HTR-8/SVneo (cell line): ENCODE measurements around the gene SIMC1.

Experiments used
- DNase-seq: peaks from one replicate; pipeline ENCODE4 v3.0.0; 2011; ENCODE audit warnings: low spot score, mixed read lengths; ENCODE audit not compliant: insufficient read length
- FAIRE-seq: peaks from 2 replicates; lab custom pipeline; 2011; peaks lifted over from hg19 to GRCh38; lab: Jason Lieb, UNC

The SIMC1 gene

DNA sequence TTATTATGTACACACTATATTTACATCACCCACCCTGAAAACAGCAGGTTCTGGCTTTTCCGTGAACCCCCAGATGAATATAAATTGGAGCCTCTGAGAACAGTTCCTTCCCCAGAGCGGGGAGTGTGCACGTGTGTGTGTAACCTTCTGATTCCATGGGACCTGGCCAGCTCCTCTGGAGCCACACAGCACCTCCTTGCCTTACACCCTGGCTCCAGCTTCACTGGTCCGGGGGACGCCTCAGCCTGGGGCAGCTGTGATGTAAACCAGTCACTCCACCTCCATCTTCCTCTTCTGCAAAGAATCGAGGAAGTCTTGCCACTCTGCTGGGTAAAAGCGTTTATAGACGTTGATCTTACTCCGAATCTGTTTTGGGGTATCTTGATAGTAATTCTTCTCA lies 145.7 kb downstream of the SIMC1 start:
- FAIRE-seq, result no peak
- DNase-seq, result no peak

DNA sequence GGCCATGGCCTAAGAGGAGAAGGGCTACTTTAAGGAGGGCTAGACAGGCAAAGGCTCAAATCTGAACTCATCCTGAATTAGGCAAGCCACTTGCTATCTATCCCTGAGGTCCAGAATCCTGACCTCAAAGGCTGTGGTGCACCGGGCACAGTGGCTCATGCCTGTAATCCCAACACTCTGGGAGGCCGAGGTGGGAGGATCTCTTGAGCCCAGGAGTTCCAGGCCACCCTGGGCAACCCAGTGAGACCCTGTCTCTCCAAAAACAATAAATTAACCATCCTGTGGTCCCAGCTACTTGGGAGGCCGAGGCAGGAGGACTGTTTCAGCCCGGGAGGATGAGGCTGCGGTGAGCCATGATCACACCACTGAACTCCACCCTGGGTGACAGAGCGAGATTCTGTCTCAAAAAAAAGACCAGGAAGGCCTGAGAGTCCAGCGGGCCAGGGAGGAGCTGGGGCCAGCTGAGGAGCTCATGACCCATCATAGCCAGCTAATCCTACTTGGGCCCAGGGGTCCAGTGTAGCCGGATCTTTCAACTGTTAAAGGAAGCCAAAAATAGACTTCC lies 146.2 kb downstream of the SIMC1 start:
- DNase-seq (no peak), FAIRE-seq (no peak)

DNA sequence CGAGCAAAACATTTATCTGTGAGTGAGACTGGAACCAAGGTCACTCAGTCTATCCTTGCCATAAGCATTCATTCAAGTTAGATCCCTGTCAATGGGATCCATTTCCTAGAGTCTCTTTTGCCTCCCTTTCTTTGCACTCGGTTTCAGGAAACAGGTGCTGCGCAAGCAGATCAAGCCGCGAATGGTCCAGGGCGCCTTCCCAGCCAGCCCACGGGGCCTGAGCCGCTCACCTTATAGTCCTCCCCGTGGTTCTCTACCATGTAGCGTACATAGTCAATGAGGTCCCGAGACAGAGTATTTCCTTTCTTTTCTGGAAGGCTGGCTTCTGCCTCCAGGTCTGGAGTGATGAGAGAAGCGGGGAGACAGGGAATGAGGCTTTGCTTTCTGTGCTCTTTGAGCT lies 146.8 kb downstream of the SIMC1 start:
- DNase-seq (no peak), FAIRE-seq (no peak)

DNA sequence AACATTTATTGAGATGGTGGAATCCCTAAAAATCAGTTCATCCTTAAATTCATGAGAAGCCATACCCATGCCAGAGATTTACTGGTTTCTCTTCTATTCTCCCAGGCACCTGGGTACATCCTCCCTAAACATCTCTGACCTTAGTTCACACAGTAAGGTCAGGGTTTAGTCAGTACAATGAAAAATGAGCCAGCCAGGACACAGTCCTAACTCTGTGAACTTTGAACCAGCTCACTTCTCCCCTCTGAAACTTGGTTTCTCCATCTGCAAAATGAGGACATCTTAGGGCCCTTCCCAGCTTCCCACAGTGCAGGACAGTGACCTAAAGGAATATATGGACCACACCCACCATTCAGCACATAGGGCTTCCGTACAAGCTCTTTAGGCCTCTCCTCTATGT lies 148.3 kb downstream of the SIMC1 start:
- DNase-seq (no peak), FAIRE-seq (no peak)

DNA sequence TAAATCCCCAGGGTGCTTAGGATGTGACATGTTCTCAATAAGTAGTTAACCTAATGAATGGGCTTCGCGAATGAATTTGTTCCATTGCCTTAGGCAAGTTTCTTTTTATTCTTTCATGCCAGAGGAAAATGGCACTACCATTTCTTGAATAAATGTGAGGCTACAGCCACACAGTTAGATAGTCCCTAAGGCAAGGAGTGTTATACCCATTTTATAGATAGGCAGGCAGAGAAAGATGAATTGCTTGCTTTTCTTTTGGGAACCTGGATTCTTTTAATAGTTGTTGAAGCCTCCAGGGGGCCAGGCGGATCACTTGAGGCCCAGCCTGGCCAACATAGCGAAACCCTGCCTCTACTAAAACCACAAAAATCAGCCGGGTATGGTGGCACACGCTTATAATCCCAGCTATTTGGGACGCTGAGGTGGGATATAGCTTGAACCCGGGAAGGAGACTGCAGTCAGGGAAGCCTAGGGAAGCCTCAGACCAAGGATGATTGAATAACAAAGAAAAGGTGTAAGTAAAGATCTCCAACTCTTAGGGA lies 149.2 kb downstream of the SIMC1 start:
- FAIRE-seq, result no peak

DNA sequence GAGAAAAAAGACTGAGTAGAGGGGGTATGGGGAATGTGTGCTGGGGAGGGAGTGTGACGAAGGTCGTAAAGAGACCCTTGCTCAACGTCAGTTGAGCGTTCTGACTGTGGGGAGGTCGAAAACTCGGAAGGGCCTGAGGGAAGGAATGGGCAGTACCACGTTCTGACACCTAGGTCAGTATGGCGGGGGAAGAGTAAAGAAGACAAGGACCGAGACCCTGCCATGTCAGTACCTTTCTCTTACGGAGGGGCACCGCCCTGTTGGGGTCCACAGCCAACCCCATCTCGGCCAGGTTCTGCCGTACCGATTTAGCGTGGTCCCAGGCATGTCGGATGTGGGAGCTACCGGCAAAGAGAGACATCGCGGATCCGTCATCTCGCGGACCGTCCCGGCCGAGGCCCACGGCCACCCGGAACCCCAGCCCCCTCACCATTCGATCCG lies 149.8 kb downstream of the SIMC1 start:
- FAIRE-seq (peak; percentile 13), DNase-seq (peak; percentile 12)

More for the DNA sequence above, 149.2 kb downstream of the SIMC1 start:
- DNase-seq, result no peak

DNA sequence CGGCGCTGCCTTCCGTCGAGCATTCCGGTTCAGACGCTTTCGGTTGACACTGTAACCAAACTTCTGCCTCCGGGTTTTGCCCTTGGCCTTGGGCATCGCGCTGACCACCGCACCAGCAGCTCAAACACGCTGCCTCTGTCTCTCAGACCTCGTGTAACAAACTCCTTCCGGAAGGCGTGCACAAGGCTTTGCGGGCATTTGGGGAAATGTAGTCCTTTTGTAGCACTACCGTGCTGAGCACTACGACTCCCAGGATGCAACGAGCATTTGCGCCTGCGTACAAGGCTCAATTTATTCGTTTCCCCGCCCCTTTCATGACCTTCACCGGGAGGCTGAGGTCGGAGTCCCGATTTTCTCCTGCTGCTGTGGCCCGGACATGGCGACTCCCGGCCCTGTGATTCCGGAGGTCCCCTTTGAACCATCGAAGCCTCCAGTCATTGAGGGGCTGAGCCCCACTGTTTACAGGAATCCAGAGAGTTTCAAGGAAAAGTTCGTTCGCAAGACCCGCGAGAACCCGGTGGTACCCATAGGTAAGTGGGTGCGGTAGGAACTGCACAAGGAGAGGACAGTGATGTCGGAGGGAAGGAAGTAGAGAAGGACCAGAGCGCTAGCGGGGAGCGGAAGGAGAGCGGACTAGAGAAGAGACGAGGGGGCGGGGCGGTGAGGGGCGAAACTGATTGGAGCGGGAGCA lies 150.4 kb downstream of the SIMC1 start, which contains the start of the genes HIGD2A and NOP16:
TSS of gene HIGD2A (plus strand) at position 308 of the 691 bp plus-strand sequence. CDS start at position 377, 69 bp downstream.
TSS of gene NOP16 (minus strand) at position 155 of the 691 bp plus-strand sequence. CDS start at position 96, 59 bp downstream.
- FAIRE-seq, result peak; percentile 89

DNA sequence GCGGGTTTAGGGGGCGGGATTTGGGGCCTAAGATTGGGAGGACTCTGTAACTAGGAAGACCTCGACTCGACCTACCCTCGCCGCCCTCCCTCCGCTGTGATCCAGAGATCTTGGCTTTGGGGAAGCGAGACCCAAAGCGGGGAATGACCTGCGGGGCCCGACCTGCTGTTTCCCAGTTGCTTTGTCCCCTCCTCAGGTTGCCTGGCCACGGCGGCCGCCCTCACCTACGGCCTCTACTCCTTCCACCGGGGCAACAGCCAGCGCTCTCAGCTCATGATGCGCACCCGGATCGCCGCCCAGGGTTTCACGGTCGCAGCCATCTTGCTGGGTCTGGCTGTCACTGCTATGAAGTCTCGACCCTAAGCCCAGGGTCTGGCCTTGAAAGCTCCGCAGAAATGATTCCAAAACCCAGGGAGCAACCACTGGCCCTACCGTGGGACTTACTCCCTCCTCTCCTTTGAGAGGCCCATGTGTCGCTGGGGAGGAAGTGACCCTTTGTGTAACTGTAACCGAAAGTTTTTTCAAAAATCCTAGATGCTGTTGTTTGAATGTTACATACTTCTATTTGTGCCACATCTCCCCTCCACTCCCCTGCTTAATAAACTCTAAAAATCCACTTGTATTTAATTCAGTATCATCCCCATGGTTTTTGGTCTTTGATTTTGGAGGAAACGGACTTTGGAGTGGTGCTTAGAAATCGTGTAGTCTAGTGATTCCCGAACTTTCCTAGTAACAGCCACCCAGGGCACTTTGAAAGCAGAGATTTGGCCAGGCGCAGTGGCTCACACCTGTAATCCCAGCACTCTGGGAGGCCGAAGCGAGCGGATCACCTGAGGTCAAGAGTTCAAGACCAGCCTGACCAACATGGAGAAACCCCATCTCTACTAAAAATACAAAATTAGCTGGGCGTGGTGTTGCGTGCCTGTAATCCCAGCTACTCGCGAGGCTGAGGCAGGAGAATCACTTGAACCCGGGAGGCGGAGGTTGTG lies 151.2 kb downstream of the SIMC1 start:
- DNase-seq (no peak), FAIRE-seq (no peak)

More for the DNA sequence above, 150.4 kb downstream of the SIMC1 start, which contains the start of the genes HIGD2A and NOP16:
- peak; percentile 99 for DNase-seq

DNA sequence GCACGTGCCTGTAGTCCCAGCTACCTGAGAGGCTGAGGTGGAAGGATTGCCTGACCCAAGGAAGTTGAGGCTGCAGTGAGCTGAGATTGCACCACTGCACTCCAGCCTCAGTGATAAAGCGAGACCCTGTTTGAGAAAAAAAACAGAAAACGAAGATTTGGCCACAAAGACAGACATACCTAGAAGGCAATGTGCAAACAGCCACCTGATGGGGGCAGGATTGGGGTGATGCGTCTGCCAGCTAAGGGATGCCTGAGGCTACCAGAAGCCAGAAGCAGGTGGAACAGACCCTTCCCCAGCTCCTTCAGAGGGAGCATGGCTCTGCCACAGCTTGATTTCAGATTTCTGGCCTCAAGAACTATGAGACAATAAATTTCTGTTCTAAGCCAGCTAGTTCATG lies 153.3 kb downstream of the SIMC1 start:
- FAIRE-seq (no peak), DNase-seq (no peak)

DNA sequence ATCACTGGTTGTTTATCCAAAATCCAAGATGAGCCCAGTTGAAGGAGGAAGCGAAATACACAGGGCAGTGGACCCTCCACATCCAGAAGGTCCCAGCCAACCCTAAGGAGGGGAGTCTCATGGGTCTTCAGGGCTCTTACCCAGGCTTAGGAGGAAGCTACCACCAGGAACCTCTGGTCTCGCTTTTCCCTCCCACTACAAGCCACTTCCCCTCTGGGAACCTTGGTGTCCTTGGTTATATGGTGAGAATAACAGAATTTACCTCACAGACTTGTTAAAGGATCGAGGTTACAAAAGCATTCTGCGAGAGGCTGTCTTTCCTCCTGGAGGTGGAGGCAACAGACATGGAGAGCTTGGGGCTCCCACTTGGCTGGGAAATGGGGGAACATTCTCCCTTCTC lies 153.8 kb downstream of the SIMC1 start:
- no peak for DNase-seq
- no peak for FAIRE-seq

DNA sequence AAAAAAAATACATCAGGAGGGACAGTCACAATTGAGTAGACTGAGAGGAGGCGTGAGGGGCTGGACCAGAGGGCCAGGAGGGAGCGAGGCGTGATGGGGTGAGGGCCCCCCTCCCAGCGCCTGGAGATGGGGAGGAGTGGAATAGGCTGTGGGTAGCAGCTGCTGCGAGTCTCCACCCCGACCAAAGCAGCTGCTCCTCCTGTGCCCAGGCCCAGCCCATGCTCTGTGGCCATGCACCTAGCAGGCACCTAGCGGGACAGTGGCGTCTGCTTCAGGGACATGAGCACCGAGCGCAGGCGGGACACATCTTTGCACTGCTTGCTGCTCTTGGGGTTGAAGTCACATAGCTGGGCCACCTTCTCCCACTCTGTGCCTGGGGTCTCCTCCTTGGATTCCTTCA lies 154.3 kb downstream of the SIMC1 start:
- FAIRE-seq, result no peak

DNA sequence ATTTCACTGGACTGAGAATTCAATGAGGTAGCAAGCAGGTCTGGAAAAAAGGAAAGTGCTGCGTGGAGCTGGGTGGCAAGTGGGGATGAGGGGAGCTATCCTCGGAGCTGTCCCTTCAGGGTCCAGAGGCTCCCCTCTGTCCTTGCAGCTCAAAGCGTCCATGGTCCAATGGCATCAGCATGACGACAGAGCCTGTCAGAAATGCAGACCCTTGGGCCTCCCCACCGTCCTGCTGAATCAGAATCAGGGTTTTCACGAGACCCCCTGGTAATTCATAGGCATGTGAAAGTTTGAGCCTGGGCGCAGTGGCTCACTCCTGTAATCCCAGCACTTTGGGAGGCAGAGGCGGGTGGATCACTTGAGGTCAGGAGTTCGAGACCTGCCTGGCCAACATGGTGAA lies 155.9 kb downstream of the SIMC1 start:
- DNase-seq (no peak), FAIRE-seq (no peak)

More for the DNA sequence above, 154.3 kb downstream of the SIMC1 start:
- DNase-seq, result no peak

DNA sequence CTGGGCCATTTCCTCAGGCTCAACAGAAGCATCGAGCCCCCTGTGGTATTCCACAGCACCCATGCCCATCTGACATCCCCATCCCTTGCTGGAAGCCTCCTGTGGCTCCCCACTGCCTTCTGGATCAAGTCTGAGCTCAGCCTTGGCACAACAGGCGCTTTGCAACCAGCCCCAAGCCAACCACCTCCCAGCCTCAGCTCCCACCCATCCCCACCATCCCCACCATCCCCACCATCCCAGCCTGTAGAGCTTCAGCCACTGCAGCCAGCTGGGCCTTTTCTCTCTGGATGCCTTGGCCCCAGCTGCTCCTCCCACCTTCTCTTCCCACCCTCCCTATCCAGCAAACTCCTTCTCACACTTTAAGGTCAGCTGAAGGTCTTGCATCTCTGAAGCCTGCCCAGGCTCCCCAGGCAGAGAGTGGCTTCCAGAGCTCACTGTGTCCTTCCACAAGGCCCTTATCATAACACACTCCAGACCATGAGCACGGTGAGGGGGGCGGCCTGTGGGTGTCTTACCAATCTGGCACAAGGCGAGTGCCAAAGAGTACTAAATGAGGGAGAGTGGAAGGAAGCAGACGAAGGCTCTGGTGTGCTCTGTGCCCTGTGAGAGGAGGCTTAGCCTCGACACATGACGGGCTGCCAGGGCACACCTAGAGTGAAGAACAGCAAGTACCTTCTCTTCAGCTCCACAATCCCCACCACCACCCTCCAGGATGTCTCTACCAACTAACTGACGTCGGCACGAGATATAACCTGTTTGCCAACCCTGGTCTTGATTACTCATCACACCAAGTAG lies 156.9 kb downstream of the SIMC1 start:
- DNase-seq, result no peak
- no peak for FAIRE-seq
